Ovary (tissue), 3 donors: Measurements from ENCODE around the gene PLEKHA3.

Source experiments
- CTCF ChIP-seq, 3 donors: fragments of 450-650 bp in 2 of 3; fragments of 200-600 bp in 1 of 3; IDR thresholded peaks; one replicate each; pipeline versions ENCODE4 v1.5.1 to v1.8.0; 2016 to 2022; ENCODE audit warnings: antibody characterized with exemption in 3 of 3, mild to moderate bottlenecking in 1 of 3
- EP300 ChIP-seq: sonication (generic); formaldehyde crosslinking; IDR thresholded peaks from one replicate; pipeline ENCODE4 v1.6.1; 2017; ENCODE audit warnings: antibody characterized with exemption
- POLR2A ChIP-seq: fragments of 450-650 bp; IDR thresholded peaks from one replicate; pipeline ENCODE4 v1.6.1; 2017; ENCODE audit warnings: antibody characterized with exemption, mild to moderate bottlenecking, moderate library complexity
- donor health status: DM: no; HTN: no; CAD: no.

- TF ChIP-seq CTCF (IDR thresholded peaks at IDR 0.05), result no peak
- no peak for TF ChIP-seq EP300
- TF ChIP-seq POLR2A, result no peak
These were observed 46.0 kb downstream of the PLEKHA3 start for GRCh38 chr2:178526256-178526655.
